HFF-Myc (cell line): Measurements from ENCODE around the gene BMPER.

Source experiments
- DNase-seq: peaks from one replicate; pipeline ENCODE4 v3.0.0-alpha.2; 2011; ENCODE audit warnings: low read depth; ENCODE audit errors: extremely low read depth
- H3K4me3 ChIP-seq: replicated peaks from 2 replicates; pipeline ENCODE4 v1.5.1; 2011; ENCODE audit warnings: low read depth, mild to moderate bottlenecking, control low read depth, low read length
- CTCF ChIP-seq: IDR thresholded peaks from 2 replicates; pipeline ENCODE4 v1.5.1; 2012; ENCODE audit warnings: mild to moderate bottlenecking, low read depth, low read length, control low read depth; ENCODE audit errors: missing control alignments

BMPER gene

GRCh38 chr7:33905389-33906032 is at the start of gene BMPER:
Gene BMPER, plus strand, starts transcription at chr7:33905539. Its CDS starts 75 bp downstream, at chr7:33905614.
- DNase-seq: no peak
- TF ChIP-seq CTCF: peak; percentile 10
- H3K4me3 ChIP-seq: peak within 1 kb of the TSS; percentile 55

- no peak for TF ChIP-seq CTCF
- no peak overlapping the region for H3K4me3 ChIP-seq
- DNase-seq: no peak
Observed at GRCh38 chr7:33861947-33862346, 43.4 kb upstream of the BMPER start.

GRCh38 chr7:33862946-33863814 is 42.2 kb upstream of the BMPER start:
- DNase-seq: no peak
- TF ChIP-seq CTCF: no peak
- H3K4me3 ChIP-seq: no peak overlapping the region

- no peak for TF ChIP-seq CTCF
- no peak for DNase-seq
- no peak overlapping the region for H3K4me3 ChIP-seq
Observed at GRCh38 chr7:33868166-33868565, 37.2 kb upstream of the BMPER start.

GRCh38 chr7:33869176-33869575 is 36.2 kb upstream of the BMPER start:
- H3K4me3 ChIP-seq: no peak overlapping the region
- no peak for TF ChIP-seq CTCF
- no peak for DNase-seq

- no peak for DNase-seq
- no peak for TF ChIP-seq CTCF
- no peak overlapping the region for H3K4me3 ChIP-seq
Observed at GRCh38 chr7:33870120-33870519, 35.2 kb upstream of the BMPER start.
